Uterus (tissue), 4 donors: ENCODE measurements around the gene CNTNAP5. TPM values are rescaled to one million over a fixed set of nuclear protein-coding genes. Genes with fewer than 3 reads are reported as not detected.

Experiments
- DNase-seq, 2 donors: peaks; one replicate each; pipeline ENCODE4 v3.0.0-alpha.2; 2019 to 2020
- H3K27ac ChIP-seq, 2 donors: fragments of 200-600 bp; sonication (generic); 1 replicate in 1 of 2; 2 replicates in 1 of 2; pipeline ENCODE4 v1.5.1; 2016 to 2018
- H3K27me3 ChIP-seq, 2 donors: fragments of 200-600 bp; sonication (generic); one replicate each; pipeline ENCODE4 v1.5.1; 2018 to 2019; ENCODE audit warnings: control low read depth in 1 of 2
- H3K36me3 ChIP-seq, 2 donors: fragments of 200-600 bp; sonication (generic); one replicate each; pipeline ENCODE4 v1.5.1; 2019; ENCODE audit warnings: control low read depth in 1 of 2
- H3K4me1 ChIP-seq, 2 donors: fragments of 200-600 bp; sonication (generic); one replicate each; pipeline ENCODE4 v1.5.1; 2018 to 2019; ENCODE audit warnings: control low read depth in 1 of 2
- H3K4me3 ChIP-seq, 2 donors: fragments of 200-600 bp; sonication (generic); 1 replicate in 1 of 2; 2 replicates in 1 of 2; pipeline ENCODE4 v1.5.1; 2018 to 2019; ENCODE audit warnings: mild to moderate bottlenecking in 1 of 2
- H3K9me3 ChIP-seq, 2 donors: fragments of 200-600 bp; sonication (generic); one replicate each; pipeline ENCODE4 v1.5.1; 2019; ENCODE audit warnings: control low read depth in 1 of 2
- CTCF ChIP-seq, 4 experiments: fragments of 200-600 bp in 2 of 4; fragments of 450-650 bp in 2 of 4; sonication (generic) in 2 of 4; IDR thresholded peaks; one replicate each; pipeline ENCODE4 v1.5.1; 2016 to 2019; ENCODE audit warnings: antibody characterized with exemption in 4 of 4, mild to moderate bottlenecking in 2 of 4, moderate library complexity in 1 of 4
- POLR2A ChIP-seq, 2 donors: fragments of 450-650 bp; IDR thresholded peaks; one replicate each; pipeline ENCODE4 v1.6.1; 2016; ENCODE audit warnings: antibody characterized with exemption in 2 of 2, mild to moderate bottlenecking in 1 of 2, moderate library complexity in 1 of 2
- intact Hi-C: fragments of 100-400 bp; cut with DNase I; formaldehyde crosslinking; loops from one replicate; pipeline ENCODE4 v1.15.1; 2023; ENCODE audit warnings: low total_unique reads
- total RNA-seq, 4 donors: library from RNA; depleted of rRNA in 3 of 4; stranded (reverse); fragments of >200 nt in 3 of 4; gene quantifications; one replicate each; pipeline versions ENCODE4 v1.1.0 to v1.2.4, GENCODE V29; 2014 to 2023
- donor health status: DM: yes; HTN: yes; CAD: no.

Gene CNTNAP5
- total RNA-seq, 4 donors from 2014 or later: 1.4 TPM; not detected in 3

GRCh38 chr2:124018890-124019289 is 6.2 kb upstream of the CNTNAP5 start:
- Histone ChIP-seq H3K4me1 (no peaks in the 10 kb centered on the region), H3K36me3 (no peaks in the 10 kb centered on the region), H3K27ac (no peak overlapping the region), H3K27me3 (peaks cover 0 to 6% of the 10 kb centered on the region in 2 donors), H3K9me3 (no peaks in the 10 kb centered on the region), H3K4me3 (no peak overlapping the region)
- TF ChIP-seq POLR2A (IDR thresholded peaks at IDR 0.05) (no peak), CTCF (IDR thresholded peaks at IDR 0.05) (no peak)
- no peak for DNase-seq
- intact Hi-C loops: no loop called here

- no peak overlapping the region for H3K27ac ChIP-seq
- H3K9me3 ChIP-seq: no peaks in the 10 kb centered on the region
- peaks cover 0 to 29% of the 10 kb centered on the region in 2 donors for H3K27me3 ChIP-seq
- TF ChIP-seq CTCF (IDR thresholded peaks at IDR 0.05) (no peak), POLR2A (IDR thresholded peaks at IDR 0.05) (no peak)
- no peak for DNase-seq
- H3K4me3 ChIP-seq: no peak overlapping the region
- intact Hi-C loops: no loop called here
- no peaks in the 10 kb centered on the region for H3K36me3 ChIP-seq
- no peaks in the 10 kb centered on the region for H3K4me1 ChIP-seq
Observed at GRCh38 chr2:124024561-124025170, 421 bp upstream of the CNTNAP5 start.

- no peaks in the 10 kb centered on the region for H3K9me3 ChIP-seq
- intact Hi-C loops: no loop called here
- TF ChIP-seq POLR2A (IDR thresholded peaks at IDR 0.05) (no peak), CTCF (IDR thresholded peaks at IDR 0.05) (no peak)
- no peak overlapping the region for H3K4me3 ChIP-seq
- DNase-seq: no peak
- no peaks in the 10 kb centered on the region for H3K4me1 ChIP-seq
- H3K27me3 ChIP-seq: peaks cover 0 to 29% of the 10 kb centered on the region in 2 donors
- no peaks in the 10 kb centered on the region for H3K36me3 ChIP-seq
- no peak overlapping the region for H3K27ac ChIP-seq
Observed at GRCh38 chr2:124025891-124026434, 876 bp downstream of the CNTNAP5 start.

- TF ChIP-seq POLR2A (IDR thresholded peaks at IDR 0.05) (no peak), CTCF (IDR thresholded peaks at IDR 0.05) (no peak)
- no peak overlapping the region for H3K27ac ChIP-seq
- no peaks in the 10 kb centered on the region for H3K9me3 ChIP-seq
- peaks cover 0 to 29% of the 10 kb centered on the region in 2 donors for H3K27me3 ChIP-seq
- no peak for DNase-seq
- no peaks in the 10 kb centered on the region for H3K36me3 ChIP-seq
- no peaks in the 10 kb centered on the region for H3K4me1 ChIP-seq
- intact Hi-C loops: no loop called here
- no peak overlapping the region for H3K4me3 ChIP-seq
Observed at GRCh38 chr2:124026503-124026902, 1.4 kb downstream of the CNTNAP5 start.

- Histone ChIP-seq H3K9me3 (no peaks in the 10 kb centered on the region), H3K4me1 (no peaks in the 10 kb centered on the region), H3K36me3 (no peaks in the 10 kb centered on the region), H3K27ac (no peak overlapping the region), H3K27me3 (peaks cover 0 to 29% of the 10 kb centered on the region in 2 donors), H3K4me3 (no peak overlapping the region)
- DNase-seq: no peak
- intact Hi-C loops: no loop called here
- peak in 1 of 4 experiments; percentile 25 for TF ChIP-seq CTCF (IDR thresholded peaks at IDR 0.05)
- no peak for TF ChIP-seq POLR2A (IDR thresholded peaks at IDR 0.05)
Observed at GRCh38 chr2:124027182-124027581, 2.1 kb downstream of the CNTNAP5 start.
